ENCODE data around the gene RNF10. TPM values are rescaled to one million over a fixed set of nuclear protein-coding genes. Genes with fewer than 3 reads are reported as not detected.
"Not testable (repeated sequence)": the region's sequence is repeated elsewhere in the genome, so short reads cannot be mapped to it uniquely, and the experiment has no call there.

The RNF10 gene
- total RNA-seq, 1 donor from 2014 or later: 109 TPM

GRCh38 chr12:120528861-120529525 is 5.2 kb upstream of the RNF10 start, which contains the start of gene COQ5:
Gene COQ5 (minus strand): TSS chr12:120529158. CDS start chr12:120529141, 17 bp downstream.
- peak; percentile 93 for DNase-seq (ENCODE audit: low read depth)

- peak; percentile 47 for DNase-seq (ENCODE audit: low read depth)
These were observed 4.3 kb upstream of the RNF10 start for GRCh38 chr12:120529641-120530417.

GRCh38 chr12:120530418-120530761 is 3.8 kb upstream of the RNF10 start:
- DNase-seq (ENCODE audit: low read depth): not testable (repeated sequence)

GRCh38 chr12:120532701-120533238 is 1.4 kb upstream of the RNF10 start:
- DNase-seq (ENCODE audit: low read depth): no peak

GRCh38 chr12:120534703-120535655 is 823 bp downstream of the RNF10 start:
- DNase-seq (ENCODE audit: low read depth): peak; percentile 63

GRCh38 chr12:120536064-120536791 is 2.1 kb downstream of the RNF10 start:
- no peak for DNase-seq (ENCODE audit: low read depth)

GRCh38 chr12:120537856-120538220 is 3.7 kb downstream of the RNF10 start:
- no peak for DNase-seq (ENCODE audit: low read depth)

- peak; percentile 78 for DNase-seq (ENCODE audit: low read depth)
These were observed 4.4 kb downstream of the RNF10 start for GRCh38 chr12:120538281-120539156.

GRCh38 chr12:120539303-120539702 is 5.1 kb downstream of the RNF10 start:
- DNase-seq (ENCODE audit: low read depth): peak; percentile 80

GRCh38 chr12:120540445-120540844 is 6.3 kb downstream of the RNF10 start:
- no peak for DNase-seq (ENCODE audit: low read depth)

GRCh38 chr12:120542166-120542565 is 8.0 kb downstream of the RNF10 start:
- no peak for DNase-seq (ENCODE audit: low read depth)

GRCh38 chr12:120544691-120545090 is 10.5 kb downstream of the RNF10 start:
- DNase-seq (ENCODE audit: low read depth): no peak

- DNase-seq (ENCODE audit: low read depth): no peak
These were observed 11.9 kb downstream of the RNF10 start for GRCh38 chr12:120546050-120546386.

GRCh38 chr12:120554678-120555077 is 20.5 kb downstream of the RNF10 start:
- peak; percentile 86 for DNase-seq (ENCODE audit: low read depth)

- no peak for DNase-seq (ENCODE audit: low read depth)
These were observed 23.4 kb downstream of the RNF10 start for GRCh38 chr12:120557589-120557988.

GRCh38 chr12:120562906-120563305 is 28.8 kb downstream of the RNF10 start:
- DNase-seq (ENCODE audit: low read depth): peak; percentile 36

- DNase-seq (ENCODE audit: low read depth): no peak
These were observed 29.3 kb downstream of the RNF10 start for GRCh38 chr12:120563495-120563894.

GRCh38 chr12:120571299-120571698 is 37.1 kb downstream of the RNF10 start:
- DNase-seq (ENCODE audit: low read depth): no peak

- DNase-seq (ENCODE audit: low read depth): no peak
These were observed 39.4 kb downstream of the RNF10 start for GRCh38 chr12:120573560-120573959.

GRCh38 chr12:120574106-120574505 is 40.0 kb downstream of the RNF10 start:
- DNase-seq (ENCODE audit: low read depth): no peak

All from myocyte (in vitro differentiated cells).